Mesodermal cell (in vitro differentiated cells): ENCODE measurements around the gene SLC22A1.
"Not testable (repeated sequence)": the region's sequence is repeated elsewhere in the genome, so short reads cannot be mapped to it uniquely, and the experiment has no call there.

ENCODE experiments used
- H3K27ac ChIP-seq: 2 replicates; pipeline ENCODE4 v1.7.0; 2013; ENCODE audit warnings: mild to moderate bottlenecking, low read depth, low read length, moderate library complexity; ENCODE audit not compliant: severe bottlenecking
- H3K36me3 ChIP-seq: 2 replicates; pipeline ENCODE4 v1.7.1; 2013; ENCODE audit warnings: mild to moderate bottlenecking, low read length, moderate library complexity; ENCODE audit not compliant: control insufficient read depth, insufficient read depth
- H3K4me1 ChIP-seq: one replicate; pipeline ENCODE4 v1.7.1; 2013; ENCODE audit warnings: mild to moderate bottlenecking, low read length; ENCODE audit not compliant: insufficient read depth, control insufficient read depth, poor library complexity, severe bottlenecking
- H3K4me3 ChIP-seq: 2 replicates; pipeline ENCODE4 v1.7.0; 2013; ENCODE audit warnings: low read length, control low read depth, mild to moderate bottlenecking; ENCODE audit not compliant: insufficient read depth, poor library complexity, severe bottlenecking; ENCODE audit errors: extremely low read depth
- H3K9me3 ChIP-seq: 2 replicates; pipeline ENCODE4 v1.7.1; 2013; ENCODE audit warnings: mild to moderate bottlenecking, low read length, moderate library complexity; ENCODE audit not compliant: control insufficient read depth
- WGBS, 2 experiments: methylation state at CpG; one replicate each; pipeline ENCODE4 v1.1.5; 2013; ENCODE audit warnings: missing lambda C conversion rate in 2 of 2; ENCODE audit not compliant: insufficient coverage in 2 of 2; 5-methylcytosine and 5-hydroxymethylcytosine counted together

SLC22A1 gene

DNA sequence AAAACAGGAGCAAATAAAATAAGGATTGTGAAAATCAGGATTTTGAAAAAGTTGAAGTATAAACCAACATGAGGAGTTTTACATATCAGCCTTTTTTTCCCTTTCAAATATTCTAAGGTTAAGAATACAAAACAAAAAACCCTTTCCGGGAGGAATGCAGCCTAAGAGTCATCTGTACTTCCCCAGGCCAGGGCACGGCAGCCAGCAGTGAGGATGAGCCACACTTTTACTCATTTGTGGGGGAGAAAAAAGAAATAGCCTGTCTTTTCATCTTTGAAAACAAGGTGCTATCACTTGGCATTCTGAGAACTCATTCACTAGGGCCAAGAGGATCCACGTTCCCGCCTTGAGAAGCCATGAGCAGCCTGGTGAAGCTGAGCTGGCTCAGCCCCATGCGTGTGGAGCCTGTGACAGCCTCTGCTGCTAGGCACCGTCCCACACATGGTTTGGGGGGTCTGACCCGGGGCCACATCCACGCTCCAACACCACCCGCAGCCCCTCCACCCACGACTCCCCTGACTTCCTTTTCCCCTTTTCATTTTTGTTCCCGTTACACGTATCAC is 11.2 kb downstream of the SLC22A1 start:
- Histone ChIP-seq H3K9me3 (no peaks in the 10 kb centered on the region), H3K36me3 (no peaks in the 10 kb centered on the region), H3K27ac (no peak overlapping the region), H3K4me3 (no peak overlapping the region), H3K4me1 (no peaks in the 10 kb centered on the region)
- 41 to 56% methylated on average over 9 to 11 of the region's 12 CpGs for WGBS, 2 experiments

DNA sequence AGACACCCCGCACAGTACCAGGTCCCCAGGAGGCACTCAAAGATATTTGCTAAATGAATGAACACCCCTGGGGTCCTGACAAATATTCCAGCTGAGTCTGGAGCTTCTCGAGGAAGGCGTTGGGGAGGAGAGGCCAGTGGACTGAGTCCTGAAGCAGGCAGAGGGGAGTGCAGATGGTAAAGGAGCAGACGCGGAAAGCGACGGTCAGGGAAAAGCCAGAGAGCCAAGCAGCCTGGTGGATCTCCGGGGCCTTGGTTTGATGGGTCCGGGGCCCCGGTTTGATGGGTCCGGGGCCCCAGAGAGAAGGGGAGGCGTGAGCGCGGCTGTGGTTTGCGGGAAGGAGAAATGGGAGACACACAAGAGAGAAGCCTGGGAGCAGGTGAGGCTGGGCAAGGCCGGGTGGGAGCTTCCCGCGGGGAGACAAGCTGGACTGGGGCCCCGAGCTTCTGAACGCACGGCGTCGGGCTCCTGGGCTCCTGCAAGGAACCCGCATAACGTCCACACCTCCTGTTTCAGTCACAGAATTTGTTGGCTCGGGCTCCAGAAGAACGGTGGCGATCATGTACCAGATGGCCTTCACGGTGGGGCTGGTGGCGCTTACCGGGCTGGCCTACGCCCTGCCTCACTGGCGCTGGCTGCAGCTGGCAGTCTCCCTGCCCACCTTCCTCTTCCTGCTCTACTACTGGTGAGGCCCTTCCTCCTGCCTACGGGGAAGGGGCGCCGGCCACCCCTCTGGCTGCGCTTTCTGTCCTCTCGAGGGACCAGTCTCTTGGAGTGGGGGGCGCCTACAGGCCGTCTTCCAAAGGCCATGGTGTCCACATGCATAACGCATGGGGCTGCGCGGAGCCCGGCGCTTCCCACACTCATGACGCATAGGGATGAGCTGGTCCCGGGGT is 12.1 kb downstream of the SLC22A1 start:
- H3K36me3 ChIP-seq, result no peaks in the 10 kb centered on the region
- no peaks in the 10 kb centered on the region for H3K4me1 ChIP-seq
- 89 to 90% methylated on average over 40 to 43 of the region's 47 CpGs for WGBS, 2 experiments
- H3K9me3 ChIP-seq, result no peaks in the 10 kb centered on the region
- H3K27ac ChIP-seq, result no peak overlapping the region
- H3K4me3 ChIP-seq, result no peak overlapping the region

DNA sequence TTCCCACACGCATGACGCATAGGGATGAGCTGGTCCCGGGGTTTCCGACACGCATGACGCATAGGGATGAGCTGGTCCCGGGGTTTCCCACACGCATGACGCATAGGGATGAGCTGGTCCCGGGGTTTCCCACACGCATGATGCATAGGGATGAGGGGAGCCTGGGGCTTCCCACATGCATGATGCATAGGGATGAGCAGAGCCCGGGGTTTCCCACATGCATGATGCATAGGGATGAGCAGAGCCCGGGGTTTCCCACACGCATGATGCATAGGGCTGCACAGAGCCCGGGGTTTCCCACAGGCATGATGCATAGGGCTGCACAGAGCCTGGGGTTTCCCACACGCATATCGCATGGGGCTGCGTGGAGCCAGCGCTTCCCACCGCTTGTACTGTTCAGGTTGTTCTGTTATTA is 12.7 kb downstream of the SLC22A1 start:
- H3K4me1 ChIP-seq, H3K9me3 ChIP-seq, H3K36me3 ChIP-seq, H3K27ac ChIP-seq, H3K4me3 ChIP-seq: not testable (repeated sequence)
- WGBS, 2 experiments, result 98 to 99% methylated on average over 20 of the region's 20 CpGs

DNA sequence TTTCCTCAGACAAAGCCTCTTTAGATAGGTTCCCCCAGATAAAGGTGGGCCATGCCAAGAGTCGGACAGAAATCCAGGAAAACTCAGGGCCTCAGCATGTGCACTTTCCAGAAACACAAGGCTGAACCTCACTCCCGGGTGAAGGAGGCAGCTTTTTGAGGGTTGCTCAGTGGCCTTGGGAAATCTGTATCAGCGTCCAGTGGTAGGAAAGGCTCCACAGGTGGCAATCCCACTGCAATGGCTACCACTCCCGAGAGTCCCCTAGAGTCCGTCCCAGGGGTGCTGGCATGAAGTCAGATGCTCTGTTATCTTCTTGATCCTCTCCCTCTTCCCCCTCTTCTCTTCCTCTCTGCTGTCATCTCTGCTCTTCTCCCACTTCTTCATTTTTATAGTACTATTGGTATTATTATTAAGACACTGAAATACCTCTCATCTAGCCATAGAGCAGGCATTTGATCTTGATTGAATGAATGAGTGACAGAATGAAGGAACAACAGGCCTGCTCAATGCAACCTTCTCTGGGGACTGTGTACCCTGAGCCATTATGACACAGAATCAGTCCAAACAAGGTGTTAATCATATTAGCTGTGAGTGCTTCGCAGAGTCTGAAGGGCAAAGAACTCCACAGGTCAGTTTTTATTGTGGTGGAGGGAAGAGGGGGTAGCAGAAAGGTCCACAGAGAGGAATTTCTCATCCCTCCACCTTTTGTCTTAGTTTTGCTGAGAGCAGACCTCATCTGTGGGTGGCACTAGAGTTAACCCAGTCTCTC is 13.3 kb downstream of the SLC22A1 start:
- Histone ChIP-seq H3K9me3 (no peaks in the 10 kb centered on the region), H3K4me1 (no peaks in the 10 kb centered on the region), H3K27ac (no peak overlapping the region), H3K4me3 (no peak overlapping the region), H3K36me3 (no peaks in the 10 kb centered on the region)
- 93 to 98% methylated on average over 5 of the region's 6 CpGs for WGBS, 2 experiments

- H3K36me3 ChIP-seq, result no peaks in the 10 kb centered on the region
- H3K4me3 ChIP-seq, result no peak overlapping the region
- H3K4me1 ChIP-seq, result no peaks in the 10 kb centered on the region
- no peaks in the 10 kb centered on the region for H3K9me3 ChIP-seq
- no peak overlapping the region for H3K27ac ChIP-seq
- WGBS, 2 experiments, result 87 to 89% methylated on average over 20 to 21 of the region's 21 CpGs
Measured at GRCh38 chr6:160135907-160136655, 14.5 kb downstream of the SLC22A1 start.

DNA sequence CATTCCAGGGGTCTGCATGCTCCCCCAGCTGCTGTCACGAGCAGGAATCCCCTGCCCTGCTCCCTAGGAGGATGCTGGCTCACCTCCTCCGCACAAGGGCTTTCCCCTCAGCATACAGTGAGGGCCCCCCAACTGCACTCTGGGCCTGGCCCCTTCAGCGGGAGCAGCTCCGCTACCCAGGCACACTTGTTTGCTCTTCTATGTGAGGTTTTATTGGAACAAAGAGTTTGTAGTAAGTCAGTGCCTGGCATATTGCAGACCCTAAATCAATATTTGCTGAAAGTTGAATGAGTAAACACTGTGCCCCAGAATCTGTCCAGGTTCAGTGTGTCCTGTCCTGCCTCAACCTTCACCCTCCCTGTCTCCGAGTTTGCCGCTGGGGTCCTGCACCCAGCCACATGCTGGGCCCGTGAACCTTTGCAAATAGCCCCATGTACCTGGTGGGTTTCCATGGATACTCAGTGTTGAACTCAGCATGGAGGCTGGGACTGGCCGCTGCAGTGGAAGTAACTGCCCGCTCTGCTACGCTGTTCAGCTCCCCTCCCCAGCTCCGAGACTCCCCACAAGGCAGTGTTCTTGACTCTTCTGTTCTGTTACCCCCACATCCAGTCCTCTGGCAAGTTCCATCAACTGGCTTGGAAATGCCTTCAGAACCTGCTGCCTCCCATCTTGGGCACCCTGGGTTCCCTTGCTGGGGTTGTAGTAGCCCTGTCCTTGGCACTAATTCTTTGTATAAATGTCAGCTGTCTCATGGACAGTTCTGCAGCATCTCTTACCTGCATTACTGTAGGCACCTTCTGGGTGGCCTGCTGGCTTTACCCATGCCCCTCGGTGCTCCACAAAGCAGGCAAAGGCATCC is 15.7 kb downstream of the SLC22A1 start:
- H3K4me3 ChIP-seq, result no peak overlapping the region
- no peaks in the 10 kb centered on the region for H3K4me1 ChIP-seq
- WGBS, 2 experiments, result 64 to 65% methylated on average over 9 of the region's 12 CpGs

DNA sequence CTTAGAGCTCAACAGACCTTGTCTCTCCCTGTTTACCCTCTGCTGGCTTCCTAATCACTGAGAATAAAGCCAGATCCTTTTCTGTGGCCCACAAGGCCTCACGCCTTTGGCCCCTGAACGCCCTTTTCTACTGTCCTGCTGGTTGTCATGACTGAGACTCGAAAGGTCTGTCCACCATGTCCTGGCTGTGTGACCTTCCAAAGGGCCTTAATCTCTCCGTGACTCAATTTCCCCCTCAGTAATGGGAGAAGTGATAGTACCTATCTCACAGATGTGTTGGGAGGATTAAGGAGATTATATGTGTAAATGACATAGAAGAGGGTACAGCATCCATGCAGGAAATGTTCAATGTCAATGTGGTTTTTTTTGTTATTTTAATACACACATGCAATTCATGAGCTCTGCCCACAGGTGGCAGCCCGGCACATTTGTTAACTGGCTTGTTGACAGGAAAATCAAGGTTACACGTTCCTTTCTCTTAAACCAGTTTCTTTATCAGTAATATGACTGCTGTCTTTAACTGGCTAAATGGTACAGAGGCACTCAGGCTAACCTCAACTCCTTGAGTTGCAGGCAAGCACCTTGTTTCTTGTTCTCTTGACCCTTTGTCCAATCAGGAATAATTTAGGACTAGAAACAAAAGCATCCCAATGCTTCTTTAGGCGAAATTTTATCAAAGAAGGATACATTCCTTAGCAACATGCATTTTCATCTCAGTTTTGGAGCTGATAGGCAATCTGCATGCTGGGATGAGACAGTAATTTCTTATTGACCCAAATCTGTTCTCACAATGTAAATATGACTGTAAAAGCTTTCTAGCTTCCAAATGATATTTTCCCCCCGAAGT is 16.6 kb downstream of the SLC22A1 start:
- H3K9me3 ChIP-seq, result no peaks in the 10 kb centered on the region
- WGBS, 2 experiments, result 69 to 83% methylated on average over 1 to 8 of the region's 8 CpGs
- H3K4me3 ChIP-seq, result no peak overlapping the region
- H3K36me3 ChIP-seq, result no peaks in the 10 kb centered on the region
- H3K27ac ChIP-seq, result no peak overlapping the region
- no peaks in the 10 kb centered on the region for H3K4me1 ChIP-seq

More for the DNA sequence above, 15.7 kb downstream of the SLC22A1 start:
- Histone ChIP-seq H3K9me3 (no peaks in the 10 kb centered on the region), H3K36me3 (no peaks in the 10 kb centered on the region), H3K27ac (no peak overlapping the region)

DNA sequence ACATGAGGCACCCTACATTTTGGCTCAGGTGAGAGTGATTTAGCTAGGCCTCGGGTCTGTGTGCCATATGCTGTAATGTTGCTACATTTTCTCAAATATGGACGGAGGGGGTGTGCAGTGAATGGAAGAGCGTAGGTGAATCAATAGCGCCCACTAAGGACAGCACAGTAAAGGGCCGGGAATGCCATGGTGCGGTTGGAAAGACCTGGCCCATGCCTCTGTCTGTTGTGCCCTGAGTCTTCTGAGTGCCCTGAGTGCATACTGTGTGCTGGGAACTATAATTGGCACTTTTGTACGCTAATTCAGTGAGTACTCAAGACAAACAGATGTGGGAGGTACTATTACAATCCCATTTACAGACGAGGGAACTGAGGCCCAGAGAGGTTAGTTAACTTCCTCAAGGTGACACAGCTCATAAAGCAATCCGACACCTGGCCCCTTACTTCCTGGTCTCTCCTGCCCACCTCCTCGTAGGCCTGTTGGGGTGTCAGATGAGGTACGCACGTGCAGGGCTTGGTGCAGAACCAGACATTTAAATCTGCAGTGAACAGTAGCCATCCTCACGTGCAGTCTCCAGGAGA is 17.3 kb downstream of the SLC22A1 start:
- Histone ChIP-seq H3K36me3 (no peaks in the 10 kb centered on the region), H3K4me1 (no peaks in the 10 kb centered on the region), H3K27ac (no peak overlapping the region), H3K9me3 (no peaks in the 10 kb centered on the region), H3K4me3 (no peak overlapping the region)
- WGBS, 2 experiments, result 87 to 90% methylated on average over 12 of the region's 13 CpGs

DNA sequence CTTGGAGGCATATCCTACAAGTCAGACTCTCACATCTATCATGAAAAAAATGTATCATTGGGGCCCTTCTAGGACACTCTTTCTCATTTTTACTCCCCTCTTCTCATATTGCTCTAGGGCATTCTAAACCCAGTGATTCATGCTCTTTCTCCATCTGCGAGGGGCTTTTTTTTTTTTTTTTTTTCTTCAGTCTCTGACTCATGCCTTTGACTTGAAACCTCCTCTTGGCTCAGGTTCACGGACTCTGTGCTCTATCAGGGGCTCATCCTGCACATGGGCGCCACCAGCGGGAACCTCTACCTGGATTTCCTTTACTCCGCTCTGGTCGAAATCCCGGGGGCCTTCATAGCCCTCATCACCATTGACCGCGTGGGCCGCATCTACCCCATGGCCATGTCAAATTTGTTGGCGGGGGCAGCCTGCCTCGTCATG is 17.8 kb downstream of the SLC22A1 start:
- WGBS, 2 experiments, result 88 to 92% methylated on average over 8 to 12 of the region's 12 CpGs
- H3K4me3 ChIP-seq, result no peak overlapping the region
- no peaks in the 10 kb centered on the region for H3K4me1 ChIP-seq
- no peaks in the 10 kb centered on the region for H3K9me3 ChIP-seq
- H3K27ac ChIP-seq, result no peak overlapping the region
- H3K36me3 ChIP-seq, result no peaks in the 10 kb centered on the region
